GM18502 (cell line): Measurements from ENCODE around the gene MED27.

Experiments used
- ATAC-seq: cut with Tn5 transposase; IDR thresholded peaks from one replicate; pipeline ENCODE4 v1.9.1; 2021; ENCODE audit warnings: mild to moderate bottlenecking; ENCODE audit not compliant: unreplicated experiment, poor library complexity

The MED27 gene

GRCh38 chr9:131826966-131827525, 252.6 kb downstream of the MED27 start:
- ATAC-seq: no peak

- no peak for ATAC-seq
Measured at GRCh38 chr9:131826053-131826452, 253.6 kb downstream of the MED27 start.

GRCh38 chr9:131824953-131825495, 254.6 kb downstream of the MED27 start:
- ATAC-seq: no peak

- ATAC-seq: no peak
Measured at GRCh38 chr9:131824155-131824594, 255.5 kb downstream of the MED27 start.

GRCh38 chr9:131823701-131824146, 255.9 kb downstream of the MED27 start:
- no peak for ATAC-seq

- ATAC-seq: no peak
Measured at GRCh38 chr9:131818089-131818488, 261.6 kb downstream of the MED27 start.

GRCh38 chr9:131817627-131818026, 262.0 kb downstream of the MED27 start:
- no peak for ATAC-seq

GRCh38 chr9:131817073-131817472, 262.6 kb downstream of the MED27 start:
- no peak for ATAC-seq

- no peak for ATAC-seq
Measured at GRCh38 chr9:131815970-131816873, 263.4 kb downstream of the MED27 start.

GRCh38 chr9:131814707-131815106, 265.0 kb downstream of the MED27 start:
- no peak for ATAC-seq

- no peak for ATAC-seq
Measured at GRCh38 chr9:131813116-131813515, 266.6 kb downstream of the MED27 start.

GRCh38 chr9:131812116-131812790, 267.4 kb downstream of the MED27 start:
- no peak for ATAC-seq

GRCh38 chr9:131811405-131811804, 268.3 kb downstream of the MED27 start:
- no peak for ATAC-seq

- ATAC-seq: no peak
Measured at GRCh38 chr9:131810351-131811170, 269.1 kb downstream of the MED27 start.
